Esophagus squamous epithelium (tissue), 5 donors: ENCODE results near the gene CBY3. TPM values are rescaled to one million over a fixed set of nuclear protein-coding genes. Genes with fewer than 3 reads are reported as not detected.

Experiments
- DNase-seq: peaks from one replicate; lab custom pipeline; 2025; lab: John Stamatoyannopoulos, UW
- H3K27ac ChIP-seq, 4 donors: fragments of 200-600 bp; sonication (generic); one replicate each; pipeline ENCODE4 v1.5.1; 2016 to 2019; ENCODE audit warnings: mild to moderate bottlenecking in 1 of 4
- H3K27me3 ChIP-seq, 4 donors: fragments of 200-600 bp; sonication (generic); 1 replicate in 3 of 4; 2 replicates in 1 of 4; pipeline versions ENCODE4 v1.5.1 to v1.6.0; 2017 to 2021; ENCODE audit warnings: antibody characterized with exemption in 1 of 4
- H3K36me3 ChIP-seq, 3 donors: fragments of 200-600 bp; sonication (generic); one replicate each; pipeline ENCODE4 v1.5.1; 2016 to 2019
- H3K4me1 ChIP-seq, 3 donors: fragments of 200-600 bp; sonication (generic); one replicate each; pipeline ENCODE4 v1.5.1; 2017 to 2019
- H3K4me3 ChIP-seq, 4 donors: fragments of 200-600 bp; sonication (generic); 1 replicate in 3 of 4; 2 replicates in 1 of 4; pipeline ENCODE4 v1.5.1; 2016 to 2019; ENCODE audit warnings: mild to moderate bottlenecking in 2 of 4, moderate library complexity in 1 of 4
- H3K9me3 ChIP-seq, 3 donors: fragments of 200-600 bp; sonication (generic); one replicate each; pipeline ENCODE4 v1.5.1; 2016 to 2019
- CTCF ChIP-seq, 6 experiments: fragments of 450-650 bp in 4 of 6; fragments of 200-600 bp in 2 of 6; sonication (generic) in 2 of 6; IDR thresholded peaks; one replicate each; pipeline ENCODE4 v1.5.1; 2016 to 2019; ENCODE audit warnings: antibody characterized with exemption in 6 of 6, mild to moderate bottlenecking in 4 of 6, moderate library complexity in 4 of 6
- POLR2A ChIP-seq, 4 donors: fragments of 450-650 bp; IDR thresholded peaks; one replicate each; pipeline ENCODE4 v1.6.1; 2017; ENCODE audit warnings: antibody characterized with exemption in 4 of 4, mild to moderate bottlenecking in 4 of 4, moderate library complexity in 3 of 4
- WGBS, 2 donors: methylation state at CpG; one replicate each; pipeline ENCODE4 v1.1.5; 2018; 5-methylcytosine and 5-hydroxymethylcytosine counted together
- intact Hi-C: fragments of 100-400 bp; cut with DNase I; formaldehyde crosslinking; loops from one replicate; pipeline ENCODE4 v1.15.0; 2022
- total RNA-seq, 4 donors: library from RNA; depleted of rRNA; stranded (reverse); fragments of >200 nt; gene quantifications; one replicate each; pipeline ENCODE4 v1.1.0, GENCODE V29; 2016
- donor health status: DM: yes; HTN: yes; CAD: no.

The CBY3 gene
- total RNA-seq, 4 donors from 2014 or later, result not detected

- no peak for DNase-seq
- H3K4me3 ChIP-seq, result no peak overlapping the region
- H3K9me3 ChIP-seq, result no peaks in the 10 kb centered on the region
- intact Hi-C loops, result no loop called here
- no peak overlapping the region for H3K27ac ChIP-seq
- no peaks in the 10 kb centered on the region for H3K27me3 ChIP-seq
- H3K4me1 ChIP-seq, result no peaks in the 10 kb centered on the region
- 87 to 89% methylated on average over 4 of the region's 4 CpGs for WGBS, 2 donors
- peaks cover 52 to 100% (median 79%) of the 10 kb centered on the region in 3 donors for H3K36me3 ChIP-seq
- TF ChIP-seq CTCF (IDR thresholded peaks at IDR 0.05), result no peak
- no peak for TF ChIP-seq POLR2A (IDR thresholded peaks at IDR 0.05)
Observed at GRCh38 chr5:179724163-179724562, 43.3 kb upstream of the CBY3 start.

GRCh38 chr5:179720222-179720621 is 39.4 kb upstream of the CBY3 start:
- DNase-seq, result no peak
- intact Hi-C loops, result no loop called here
- H3K9me3 ChIP-seq, result no peaks in the 10 kb centered on the region
- H3K27ac ChIP-seq, result no peak overlapping the region
- peaks cover 60 to 100% (median 69%) of the 10 kb centered on the region in 3 donors for H3K36me3 ChIP-seq
- TF ChIP-seq CTCF (IDR thresholded peaks at IDR 0.05) (no peak), POLR2A (IDR thresholded peaks at IDR 0.05) (no peak)
- 62 to 92% methylated on average over 2 of the region's 2 CpGs for WGBS, 2 donors
- H3K27me3 ChIP-seq, result no peaks in the 10 kb centered on the region
- no peak overlapping the region for H3K4me3 ChIP-seq
- H3K4me1 ChIP-seq, result no peaks in the 10 kb centered on the region

- Histone ChIP-seq H3K27me3 (no peaks in the 10 kb centered on the region), H3K27ac (no peak overlapping the region), H3K4me3 (no peak overlapping the region), H3K36me3 (peaks cover 35 to 100% (median 60%) of the 10 kb centered on the region in 3 donors), H3K4me1 (no peaks in the 10 kb centered on the region), H3K9me3 (no peaks in the 10 kb centered on the region)
- 74 to 84% methylated on average over 1 of the region's 1 CpG for WGBS, 2 donors
- no peak for DNase-seq
- intact Hi-C loops, result no loop called here
- TF ChIP-seq POLR2A (IDR thresholded peaks at IDR 0.05) (no peak), CTCF (IDR thresholded peaks at IDR 0.05) (no peak)
Observed at GRCh38 chr5:179716286-179716685, 35.5 kb upstream of the CBY3 start.

GRCh38 chr5:179700401-179700918 is 19.6 kb upstream of the CBY3 start:
- Histone ChIP-seq H3K9me3 (no peaks in the 10 kb centered on the region), H3K4me1 (peaks cover 5 to 59% (median 11%) of the 10 kb centered on the region in 3 donors), H3K36me3 (peaks cover 0 to 34% (median 0%) of the 10 kb centered on the region in 3 donors), H3K27me3 (no peaks in the 10 kb centered on the region), H3K27ac (peak overlapping the region; percentile 7 to 99 (median 98)), H3K4me3 (peak overlapping the region; percentile 82 to 98 (median 86))
- WGBS, 2 donors, result 42 to 44% methylated on average over 7 of the region's 7 CpGs
- intact Hi-C loops, result no loop called here
- DNase-seq, result no peak
- no peak for TF ChIP-seq CTCF (IDR thresholded peaks at IDR 0.05)
- no peak for TF ChIP-seq POLR2A (IDR thresholded peaks at IDR 0.05)

GRCh38 chr5:179699616-179700237 is 18.9 kb upstream of the CBY3 start:
- Histone ChIP-seq H3K4me3 (peak overlapping the region; percentile 82 to 98 (median 86)), H3K4me1 (peaks cover 5 to 59% (median 11%) of the 10 kb centered on the region in 3 donors), H3K36me3 (peaks cover 0 to 27% (median 0%) of the 10 kb centered on the region in 3 donors), H3K27me3 (no peaks in the 10 kb centered on the region), H3K27ac (peak overlapping the region; percentile 94 to 99 (median 98)), H3K9me3 (no peaks in the 10 kb centered on the region)
- intact Hi-C loops, result no loop called here
- 1 to 2% methylated on average over 19 of the region's 19 CpGs for WGBS, 2 donors
- TF ChIP-seq POLR2A (IDR thresholded peaks at IDR 0.05), result no peak
- TF ChIP-seq CTCF (IDR thresholded peaks at IDR 0.05), result no peak
- no peak for DNase-seq
